K562 treated with DMSO at 1 percent for 24 hours (cell line): ENCODE results near the gene LY6G6D. TPM values are rescaled to one million over a fixed set of nuclear protein-coding genes. Genes with fewer than 3 reads are reported as not detected.

Source experiments
- total RNA-seq: library from RNA; unstranded; fragments of 300-600 nt; gene quantifications from 2 replicates; pipeline ENCODE4 v1.2.3, GENCODE V29; 2022; ENCODE audit warnings: low read depth; ENCODE audit not compliant: insufficient read depth

LY6G6D gene
- total RNA-seq, 1 experiment from 2014 or later, result not detected

Other genes with a start within 250 kb of the LY6G6D start
- gene MICB, start 217.2 kb upstream of the LY6G6D start, total RNA-seq, result 27.4 and 28.7 TPM in 2 replicates
- not detected in 2 replicates for gene MCCD1, start 186.4 kb upstream of the LY6G6D start, total RNA-seq
- gene DDX39B, start 173.3 kb upstream of the LY6G6D start, total RNA-seq, result 156 and 175 TPM in 2 replicates
- gene ATP6V1G2, start 168.7 kb upstream of the LY6G6D start, total RNA-seq, result not detected in 2 replicates
- 78.2 and 92.3 TPM in 2 replicates for gene NFKBIL1, start 167.7 kb upstream of the LY6G6D start, total RNA-seq
- gene LTA, start 143.1 kb upstream of the LY6G6D start, total RNA-seq, result 0.42 TPM in 1 of 2 replicates, not detected in the other
- gene TNF, start 139.8 kb upstream of the LY6G6D start, total RNA-seq, result 0.32 and 0.80 TPM in 2 replicates
- 2.1 TPM in 1 of 2 replicates, not detected in the other for gene LTB, start 132.9 kb upstream of the LY6G6D start, total RNA-seq
- 1.2 and 4.7 TPM in 2 replicates for gene LST1, start 129.1 kb upstream of the LY6G6D start, total RNA-seq
- gene NCR3, start 122.3 kb upstream of the LY6G6D start, total RNA-seq, result 1.8 and 2.2 TPM in 2 replicates
- gene AIF1, start 100.1 kb upstream of the LY6G6D start, total RNA-seq, result 8.9 and 11.5 TPM in 2 replicates
- 276 and 279 TPM in 2 replicates for gene PRRC2A, start 94.6 kb upstream of the LY6G6D start, total RNA-seq
- 470 and 501 TPM in 2 replicates for gene BAG6, start 62.7 kb upstream of the LY6G6D start, total RNA-seq
- 5.6 and 8.4 TPM in 2 replicates for gene APOM, start 59.5 kb upstream of the LY6G6D start, total RNA-seq
- 42.1 and 44.2 TPM in 2 replicates for gene C6orf47, start 54.6 kb upstream of the LY6G6D start, total RNA-seq
- gene GPANK1, start 50.4 kb upstream of the LY6G6D start, total RNA-seq, result 62.9 and 68.1 TPM in 2 replicates
- 569 and 630 TPM in 2 replicates for gene CSNK2B, start 49.3 kb upstream of the LY6G6D start, total RNA-seq
- 4.5 and 6.0 TPM in 2 replicates for gene LY6G5B, start 45.4 kb upstream of the LY6G6D start, total RNA-seq
- 0.45 TPM in 1 of 2 replicates, not detected in the other for gene LY6G5C, start 34.3 kb upstream of the LY6G6D start, total RNA-seq
- 104 and 110 TPM in 2 replicates for gene ABHD16A, start 12.0 kb upstream of the LY6G6D start, total RNA-seq
- gene LY6G6F, start 8.5 kb upstream of the LY6G6D start, total RNA-seq, result not detected in 2 replicates
- gene LY6G6C, start 6.4 kb downstream of the LY6G6D start, total RNA-seq, result not detected in 2 replicates
- not detected in 2 replicates for gene MPIG6B, start 8.0 kb downstream of the LY6G6D start, total RNA-seq
- gene DDAH2, start 14.0 kb downstream of the LY6G6D start, total RNA-seq, result 60.3 and 69.2 TPM in 2 replicates
- 1,325 and 1,384 TPM in 2 replicates for gene CLIC1, start 21.2 kb downstream of the LY6G6D start, total RNA-seq
- 31.2 and 34.8 TPM in 2 replicates for gene MSH5, start 24.7 kb downstream of the LY6G6D start, total RNA-seq
- gene SAPCD1, start 47.3 kb downstream of the LY6G6D start, total RNA-seq, result 4.5 and 5.1 TPM in 2 replicates
- 5.7 and 7.6 TPM in 2 replicates for gene VWA7, start 62.0 kb downstream of the LY6G6D start, total RNA-seq
- 128 and 134 TPM in 2 replicates for gene VARS1, start 80.4 kb downstream of the LY6G6D start, total RNA-seq
- gene LSM2, start 91.6 kb downstream of the LY6G6D start, total RNA-seq, result 164 and 168 TPM in 2 replicates
- 4.2 and 4.5 TPM in 2 replicates for gene HSPA1L, start 99.9 kb downstream of the LY6G6D start, total RNA-seq
- 1,066 and 1,122 TPM in 2 replicates for gene HSPA1A, start 100.2 kb downstream of the LY6G6D start, total RNA-seq
- gene HSPA1B, start 112.4 kb downstream of the LY6G6D start, total RNA-seq, result 895 and 916 TPM in 2 replicates
- gene NEU1, start 147.5 kb downstream of the LY6G6D start, total RNA-seq, result 325 and 330 TPM in 2 replicates
- 10.9 and 11.4 TPM in 2 replicates for gene SLC44A4, start 163.6 kb downstream of the LY6G6D start, total RNA-seq
- 93.8 and 95.0 TPM in 2 replicates for gene EHMT2, start 182.3 kb downstream of the LY6G6D start, total RNA-seq
- 8.6 and 11.4 TPM in 2 replicates for gene ZBTB12, start 186.7 kb downstream of the LY6G6D start, total RNA-seq
- 7.2 and 10.1 TPM in 2 replicates for gene C2, start 212.4 kb downstream of the LY6G6D start, total RNA-seq
- 2.5 and 2.8 TPM in 2 replicates for gene CFB, start 230.7 kb downstream of the LY6G6D start, total RNA-seq
- 120 and 122 TPM in 2 replicates for gene NELFE, start 243.6 kb downstream of the LY6G6D start, total RNA-seq
- 75.7 and 86.4 TPM in 2 replicates for gene SKIC2, start 243.8 kb downstream of the LY6G6D start, total RNA-seq